K562 (cell line): ENCODE results near the gene CCSER2. TPM values are rescaled to one million over a fixed set of nuclear protein-coding genes. Genes with fewer than 3 reads are reported as not detected.
A peak's percentile ranks its signal among the peaks of the same experiment; 100 is the strongest.

Source experiments
- ARID2 ChIP-seq: fragments of 450-650 bp; IDR thresholded peaks from 2 replicates; pipeline ENCODE4 v1.6.1; 2017; ENCODE audit warnings: antibody characterized with exemption, mild to moderate bottlenecking
- ETV1 ChIP-seq: fragments of 450-650 bp; conservative IDR thresholded peaks from 2 replicates; pipeline ENCODE4 v1.6.1; 2016; ENCODE audit warnings: missing genetic modification characterization, control low read depth, low read depth, missing compliant biosample characterization
- HDAC2 ChIP-seq: fragments of 450-650 bp; IDR thresholded peaks from 2 replicates; pipeline ENCODE4 v1.6.1; 2016; ENCODE audit warnings: mild to moderate bottlenecking
- MTA1 ChIP-seq: fragments of 450-650 bp; IDR thresholded peaks from 2 replicates; pipeline ENCODE4 v1.6.1; 2017; ENCODE audit warnings: borderline replicate concordance
- NFIC ChIP-seq: fragments of 450-650 bp; IDR thresholded peaks from 2 replicates; pipeline ENCODE4 v1.6.1; 2017; ENCODE audit warnings: mild to moderate bottlenecking, inconsistent platforms
- NRF1 ChIP-seq, 2 experiments: fragments of 450-650 bp; IDR thresholded peaks in 1 of 2; conservative IDR thresholded peaks in 1 of 2; 2 replicates each; pipeline ENCODE4 v1.6.1; 2014; ENCODE audit warnings: mild to moderate bottlenecking in 2 of 2
- POLR2AphosphoS5 ChIP-seq: IDR thresholded peaks from 2 replicates; pipeline ENCODE4 v1.6.1; 2011; ENCODE audit warnings: mild to moderate bottlenecking, low read depth, low read length, moderate library complexity; ENCODE audit not compliant: control insufficient read depth, insufficient read depth
- RCOR1 ChIP-seq, 2 experiments: IDR thresholded peaks; 2 replicates each; pipeline ENCODE4 v1.6.1; 2012; ENCODE audit warnings: low read depth in 2 of 2, low read length in 2 of 2, borderline replicate concordance in 1 of 2, improper control_type of control experiment in 1 of 2
- SIN3A ChIP-seq, 2 experiments: fragments of 150-350 bp in 1 of 2; IDR thresholded peaks; 2 replicates each; pipeline ENCODE4 v1.6.1; 2011 to 2016; ENCODE audit warnings: borderline replicate concordance in 2 of 2, low read depth in 2 of 2, low read length in 2 of 2, mild to moderate bottlenecking in 2 of 2, moderate library complexity in 2 of 2; ENCODE audit not compliant: control insufficient read depth in 1 of 2
- SOX6 ChIP-seq: fragments of 450-650 bp; IDR thresholded peaks from 2 replicates; pipeline ENCODE4 v1.6.1; 2014; ENCODE audit warnings: mild to moderate bottlenecking
- STAG1 ChIP-seq: sonication (generic); formaldehyde crosslinking; IDR thresholded peaks from 2 replicates; pipeline ENCODE4 v1.5.0; 2020; ENCODE audit warnings: missing genetic modification reagents, borderline replicate concordance
- THAP12 ChIP-seq: fragments of 250-450 bp; sonication (Bioruptor Pico); IDR thresholded peaks from 2 replicates; pipeline ENCODE4 v1.9.0; 2021; ENCODE audit warnings: mild to moderate bottlenecking, inconsistent platforms
- USF2 ChIP-seq: sonication (generic); formaldehyde crosslinking; IDR thresholded peaks from 2 replicates; pipeline ENCODE4 v1.5.0; 2020; ENCODE audit warnings: missing genetic modification reagents
- ZNF431 ChIP-seq: sonication (generic); formaldehyde crosslinking; IDR thresholded peaks from 2 replicates; pipeline ENCODE4 v1.8.0; 2022; ENCODE audit warnings: mild to moderate bottlenecking, missing genetic modification reagents
- polyA plus RNA-seq, 8 experiments: library from polyadenylated mRNA; depleted of rRNA in 4 of 8; stranded (reverse) in 5 of 8; unstranded in 3 of 8; fragments of >200 nt; fragmentation: Nextera tagmentation in 2 of 8; fragmentation: Illumina TruSeq in 1 of 8; extraction: Ambion mirVana in 2 of 8; extraction: Trizol in 1 of 8; gene quantifications; 2 replicates each; pipeline versions ENCODE4 v1.2.1 to v1.2.3, GENCODE V29; 2011 to 2014; ENCODE audit warnings: inconsistent platforms in 1 of 8, missing spikeins in 1 of 8
- total RNA-seq, 7 experiments: library from RNA; depleted of rRNA in 6 of 7; stranded (reverse); fragments of >200 nt in 6 of 7; fragmentation: Illumina TruSeq in 2 of 7; extraction: Trizol in 2 of 7; gene quantifications; 2 replicates each; pipeline versions ENCODE4 v1.2.1 to v1.2.3, GENCODE V29; 2011 to 2021; ENCODE audit warnings: low replicate concordance in 1 of 7
- TF ChIP-seq, protein P1 (sequence below): sonication (generic); formaldehyde crosslinking; IDR thresholded peaks from 2 replicates; pipeline ENCODE4 v1.8.0; 2022; ENCODE audit warnings: missing genetic modification reagents, mild to moderate bottlenecking, borderline replicate concordance
- TF ChIP-seq, protein P2 (sequence below), 2 experiments: fragments of 200-800 bp in 1 of 2; sonication (Bioruptor generic) in 1 of 2; sonication (generic) in 1 of 2; formaldehyde crosslinking in 1 of 2; IDR thresholded peaks in 1 of 2; conservative IDR thresholded peaks in 1 of 2; 2 replicates each; pipeline versions ENCODE4 v1.5.0 to v1.6.1; 2016 to 2020; ENCODE audit warnings: missing compliant biosample characterization in 1 of 2, missing genetic modification characterization in 1 of 2, missing genetic modification reagents in 1 of 2
- TF ChIP-seq, protein P3 (sequence below), 2 experiments: fragments of 450-650 bp; conservative IDR thresholded peaks; 2 replicates each; pipeline ENCODE4 v1.6.1; 2017; ENCODE audit warnings: mild to moderate bottlenecking in 2 of 2, moderate library complexity in 2 of 2

Gene CCSER2
- total and polyA plus RNA-seq, 9 of the 15 experiments (the other 6 are each of a cell fraction or from before 2014, with no cell fraction given): 2.7 to 15.1 (median 9.7) TPM

- TF ChIP-seq ETV1 (tag): no peak
- TF ChIP-seq, protein P1, sequence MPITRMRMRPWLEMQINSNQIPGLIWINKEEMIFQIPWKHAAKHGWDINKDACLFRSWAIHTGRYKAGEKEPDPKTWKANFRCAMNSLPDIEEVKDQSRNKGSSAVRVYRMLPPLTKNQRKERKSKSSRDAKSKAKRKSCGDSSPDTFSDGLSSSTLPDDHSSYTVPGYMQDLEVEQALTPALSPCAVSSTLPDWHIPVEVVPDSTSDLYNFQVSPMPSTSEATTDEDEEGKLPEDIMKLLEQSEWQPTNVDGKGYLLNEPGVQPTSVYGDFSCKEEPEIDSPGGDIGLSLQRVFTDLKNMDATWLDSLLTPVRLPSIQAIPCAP (CRISPR knock-in tag): no peak
- no peak for TF ChIP-seq MTA1
- TF ChIP-seq, protein P2, sequence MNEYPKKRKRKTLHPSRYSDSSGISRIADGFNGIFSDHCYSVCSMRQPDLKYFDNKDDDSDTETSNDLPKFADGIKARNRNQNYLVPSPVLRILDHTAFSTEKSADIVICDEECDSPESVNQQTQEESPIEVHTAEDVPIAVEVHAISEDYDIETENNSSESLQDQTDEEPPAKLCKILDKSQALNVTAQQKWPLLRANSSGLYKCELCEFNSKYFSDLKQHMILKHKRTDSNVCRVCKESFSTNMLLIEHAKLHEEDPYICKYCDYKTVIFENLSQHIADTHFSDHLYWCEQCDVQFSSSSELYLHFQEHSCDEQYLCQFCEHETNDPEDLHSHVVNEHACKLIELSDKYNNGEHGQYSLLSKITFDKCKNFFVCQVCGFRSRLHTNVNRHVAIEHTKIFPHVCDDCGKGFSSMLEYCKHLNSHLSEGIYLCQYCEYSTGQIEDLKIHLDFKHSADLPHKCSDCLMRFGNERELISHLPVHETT (CRISPR knock-in tag; conservative IDR thresholded peaks at IDR 0.05 in 1 of 2, IDR thresholded peaks at IDR 0.05 in 1 of 2): peak in 1 of 2 experiments; percentile 53; a peak in 1 of 4 replicates
- TF ChIP-seq RCOR1 (IDR thresholded peaks at IDR 0.05; ENCODE audit: borderline replicate concordance in 1 of 2, low read depth in 2 of 2, low read length in 2 of 2): peak; percentile 87 to 93; a peak in 3 of 4 replicates
- TF ChIP-seq STAG1: no peak
- TF ChIP-seq ZNF431 (CRISPR knock-in tag): no peak
- no peak for TF ChIP-seq HDAC2
- peak; percentile 27; the same call in 1 of the 2 replicates for TF ChIP-seq NFIC
- TF ChIP-seq SOX6: peak; percentile 15; the same call in 1 of the 2 replicates
- TF ChIP-seq USF2 (CRISPR knock-in tag): 0 out of 2 replicates have a peak, but pooled peaks have one; percentile 6
- no peak for TF ChIP-seq POLR2AphosphoS5
- TF ChIP-seq, protein P3, sequence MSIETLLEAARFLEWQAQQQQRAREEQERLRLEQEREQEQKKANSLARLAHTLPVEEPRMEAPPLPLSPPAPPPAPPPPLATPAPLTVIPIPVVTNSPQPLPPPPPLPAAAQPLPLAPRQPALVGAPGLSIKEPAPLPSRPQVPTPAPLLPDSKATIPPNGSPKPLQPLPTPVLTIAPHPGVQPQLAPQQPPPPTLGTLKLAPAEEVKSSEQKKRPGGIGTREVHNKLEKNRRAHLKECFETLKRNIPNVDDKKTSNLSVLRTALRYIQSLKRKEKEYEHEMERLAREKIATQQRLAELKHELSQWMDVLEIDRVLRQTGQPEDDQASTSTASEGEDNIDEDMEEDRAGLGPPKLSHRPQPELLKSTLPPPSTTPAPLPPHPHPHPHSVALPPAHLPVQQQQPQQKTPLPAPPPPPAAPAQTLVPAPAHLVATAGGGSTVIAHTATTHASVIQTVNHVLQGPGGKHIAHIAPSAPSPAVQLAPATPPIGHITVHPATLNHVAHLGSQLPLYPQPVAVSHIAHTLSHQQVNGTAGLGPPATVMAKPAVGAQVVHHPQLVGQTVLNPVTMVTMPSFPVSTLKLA (conservative IDR thresholded peaks at IDR 0.05): no peak
- peak in 1 of 2 experiments; percentile 60; a peak in 2 of 4 replicates for TF ChIP-seq SIN3A (IDR thresholded peaks at IDR 0.05; ENCODE audit: borderline replicate concordance in 2 of 2, control insufficient read depth in 1 of 2, low read depth in 2 of 2, low read length in 2 of 2)
- TF ChIP-seq THAP12: peak; percentile 70
- TF ChIP-seq NRF1 (conservative IDR thresholded peaks at IDR 0.05 in 1 of 2, IDR thresholded peaks at IDR 0.05 in 1 of 2): peak; percentile 77 to 92; a peak in 3 of 4 replicates
- no peak for TF ChIP-seq ARID2
Observed at GRCh38 chr10:84328418-84329195, at the start of gene CCSER2 (continued).
